GM18870 (cell line): Measurements from ENCODE around the gene QRICH1.
A peak's percentile ranks its signal among the peaks of the same experiment; 100 is the strongest.

Experiments used
- ATAC-seq: cut with Tn5 transposase; IDR thresholded peaks from one replicate; pipeline ENCODE4 v1.9.1; 2021; ENCODE audit warnings: moderate library complexity; ENCODE audit not compliant: unreplicated experiment

The QRICH1 gene, protein sequence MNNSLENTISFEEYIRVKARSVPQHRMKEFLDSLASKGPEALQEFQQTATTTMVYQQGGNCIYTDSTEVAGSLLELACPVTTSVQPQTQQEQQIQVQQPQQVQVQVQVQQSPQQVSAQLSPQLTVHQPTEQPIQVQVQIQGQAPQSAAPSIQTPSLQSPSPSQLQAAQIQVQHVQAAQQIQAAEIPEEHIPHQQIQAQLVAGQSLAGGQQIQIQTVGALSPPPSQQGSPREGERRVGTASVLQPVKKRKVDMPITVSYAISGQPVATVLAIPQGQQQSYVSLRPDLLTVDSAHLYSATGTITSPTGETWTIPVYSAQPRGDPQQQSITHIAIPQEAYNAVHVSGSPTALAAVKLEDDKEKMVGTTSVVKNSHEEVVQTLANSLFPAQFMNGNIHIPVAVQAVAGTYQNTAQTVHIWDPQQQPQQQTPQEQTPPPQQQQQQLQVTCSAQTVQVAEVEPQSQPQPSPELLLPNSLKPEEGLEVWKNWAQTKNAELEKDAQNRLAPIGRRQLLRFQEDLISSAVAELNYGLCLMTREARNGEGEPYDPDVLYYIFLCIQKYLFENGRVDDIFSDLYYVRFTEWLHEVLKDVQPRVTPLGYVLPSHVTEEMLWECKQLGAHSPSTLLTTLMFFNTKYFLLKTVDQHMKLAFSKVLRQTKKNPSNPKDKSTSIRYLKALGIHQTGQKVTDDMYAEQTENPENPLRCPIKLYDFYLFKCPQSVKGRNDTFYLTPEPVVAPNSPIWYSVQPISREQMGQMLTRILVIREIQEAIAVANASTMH

GRCh38 chr3:49093853-49094767 lies at the start of gene QRICH1:
QRICH1 (minus strand) TSS chr3:49094071; CDS start chr3:49077017, 17,054 bp downstream.
- ATAC-seq, result peak; percentile 85

DNA sequence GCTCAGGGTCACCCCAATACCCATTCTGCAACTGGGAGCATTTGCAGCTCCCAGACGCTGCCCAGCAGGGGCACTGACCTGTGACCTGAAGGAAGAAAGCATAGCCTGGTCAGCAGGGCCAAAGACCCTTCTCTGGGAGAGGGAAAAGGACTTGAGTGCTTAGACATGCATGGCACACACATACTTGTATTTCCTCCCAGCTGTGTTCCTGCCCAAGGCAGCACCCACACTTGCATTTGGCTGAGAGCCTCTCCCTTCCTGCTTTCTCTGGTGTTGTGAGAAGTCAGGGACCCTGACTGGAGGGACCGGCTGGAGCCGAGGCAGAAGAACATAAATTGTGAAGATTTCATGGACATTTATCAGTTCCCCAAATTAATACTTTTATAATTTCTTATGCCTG lies 46.2 kb upstream of the QRICH1 start:
- ATAC-seq, result no peak

- no peak for ATAC-seq
Measured at GRCh38 chr3:49135499-49135898, 41.6 kb upstream of the QRICH1 start.

DNA sequence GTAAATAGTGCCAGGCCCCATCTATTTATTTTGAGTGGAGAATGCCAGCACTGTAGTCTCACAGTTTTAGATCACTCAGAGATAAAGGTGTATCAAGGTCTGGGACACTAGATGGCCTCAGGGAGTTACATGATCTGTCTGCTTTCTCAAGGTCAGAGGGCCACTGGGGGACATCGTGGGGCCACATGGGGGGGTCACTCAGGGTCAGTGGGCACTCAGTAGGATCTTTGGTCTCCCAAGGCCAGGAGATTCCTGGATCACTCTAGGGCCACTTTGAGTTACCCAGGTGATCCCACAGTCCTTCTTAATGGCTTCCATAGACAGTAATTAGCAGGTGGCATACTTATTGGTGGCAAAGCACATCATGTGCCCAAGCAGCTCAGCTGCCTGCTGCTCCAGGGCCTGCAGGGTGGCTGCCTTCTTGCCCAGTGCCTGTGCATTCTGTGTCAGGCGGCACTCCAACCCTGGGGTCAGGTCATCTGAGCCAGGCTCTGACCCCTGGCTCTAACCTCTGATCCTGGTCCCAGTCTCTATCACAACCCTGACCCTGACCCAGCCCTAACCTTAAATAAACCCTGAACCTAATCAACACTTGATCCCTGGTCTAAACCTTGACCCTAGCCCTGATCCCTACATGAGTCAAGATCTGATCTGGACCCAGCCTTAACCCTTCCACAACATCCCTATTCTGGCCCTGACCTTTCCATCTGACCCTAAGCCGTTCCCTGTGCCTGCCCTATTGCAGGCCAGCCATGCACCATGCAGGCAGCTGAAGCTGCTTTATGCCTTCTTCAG lies 40.8 kb upstream of the QRICH1 start:
- no peak for ATAC-seq

GRCh38 chr3:49133226-49133951 lies 39.5 kb upstream of the QRICH1 start:
- ATAC-seq, result no peak

DNA sequence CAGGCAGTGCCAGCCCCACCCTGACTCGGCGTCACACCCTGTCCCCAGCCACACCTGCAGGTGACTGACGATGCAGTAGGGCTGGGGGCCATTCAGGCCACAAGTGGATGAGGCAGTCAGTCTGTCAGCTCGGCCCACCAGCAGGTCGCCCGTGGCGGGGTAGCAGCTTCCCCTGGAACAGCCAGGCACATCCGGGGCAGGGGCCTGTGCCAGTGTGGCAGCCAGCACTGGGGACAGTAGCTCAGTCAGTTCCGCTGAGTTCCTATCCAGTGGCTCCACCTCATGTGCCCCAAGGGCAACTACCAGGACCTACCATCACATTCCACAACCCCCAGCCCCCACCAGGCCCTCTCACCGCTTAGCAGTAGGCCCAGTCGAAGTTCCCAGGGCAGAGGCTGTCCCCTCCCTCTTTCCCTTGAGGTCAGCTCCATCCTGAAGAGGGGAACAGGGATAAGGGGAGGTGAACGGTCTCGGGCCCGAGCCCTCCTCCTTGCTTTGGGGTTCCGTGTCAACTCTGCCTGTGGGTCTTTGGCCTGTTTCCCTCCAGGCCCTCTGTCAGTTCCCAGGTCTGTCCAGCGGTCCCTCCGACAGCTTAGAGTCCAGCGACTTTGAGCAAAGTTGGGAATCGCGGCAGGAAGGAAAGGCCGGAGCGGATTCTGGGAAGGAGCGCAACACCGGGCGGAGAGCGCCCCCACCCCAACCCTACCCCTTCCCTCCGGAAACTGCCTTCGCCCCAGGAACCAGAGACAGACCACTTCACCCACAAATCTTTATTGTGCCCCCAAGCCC lies 38.8 kb upstream of the QRICH1 start, which contains the start of gene LAMB2:
TSS of gene LAMB2 (minus strand) at position 614 of the 789 bp plus-strand sequence. CDS start at position 431, 183 bp downstream.
- no peak for ATAC-seq

DNA sequence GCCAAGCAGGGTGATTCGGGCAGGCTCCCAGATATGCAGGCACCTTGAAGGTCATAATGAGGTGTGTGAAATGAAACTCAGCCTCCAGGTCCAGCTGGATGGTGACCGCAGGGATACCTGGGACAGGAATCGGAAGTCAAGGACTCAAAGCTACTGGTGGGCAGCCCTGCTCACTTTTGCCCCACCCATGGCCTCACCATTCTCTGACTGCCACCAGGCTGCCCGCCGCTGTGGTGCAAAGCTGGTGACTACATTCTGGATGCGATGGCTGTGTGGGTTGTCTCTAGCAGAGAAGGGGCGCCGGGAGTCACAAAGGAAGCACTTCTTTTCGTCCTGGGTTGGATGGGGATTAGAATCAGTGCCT lies 38.2 kb upstream of the QRICH1 start:
- no peak for ATAC-seq

DNA sequence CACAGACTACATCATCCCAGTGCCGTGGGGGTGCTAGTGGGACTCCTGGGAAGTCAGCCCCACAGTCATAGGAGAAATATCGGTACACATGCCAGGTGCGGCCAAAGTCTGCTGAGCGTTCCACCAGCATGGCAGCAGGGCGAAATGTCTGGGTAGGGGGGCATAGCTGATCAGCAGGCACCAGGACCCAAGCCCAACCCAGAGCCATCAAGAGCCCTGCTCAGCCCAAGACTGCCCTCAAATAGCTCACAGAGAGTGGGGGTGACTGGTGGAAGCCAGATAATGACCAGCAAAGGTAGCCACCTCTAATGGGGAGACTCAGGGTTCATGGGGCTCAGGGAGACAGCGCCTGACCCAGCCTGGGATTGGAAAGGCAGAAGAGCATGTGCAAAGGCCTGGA lies 37.7 kb upstream of the QRICH1 start:
- no peak for ATAC-seq

GRCh38 chr3:49131040-49131439 lies 37.2 kb upstream of the QRICH1 start:
- ATAC-seq, result no peak

DNA sequence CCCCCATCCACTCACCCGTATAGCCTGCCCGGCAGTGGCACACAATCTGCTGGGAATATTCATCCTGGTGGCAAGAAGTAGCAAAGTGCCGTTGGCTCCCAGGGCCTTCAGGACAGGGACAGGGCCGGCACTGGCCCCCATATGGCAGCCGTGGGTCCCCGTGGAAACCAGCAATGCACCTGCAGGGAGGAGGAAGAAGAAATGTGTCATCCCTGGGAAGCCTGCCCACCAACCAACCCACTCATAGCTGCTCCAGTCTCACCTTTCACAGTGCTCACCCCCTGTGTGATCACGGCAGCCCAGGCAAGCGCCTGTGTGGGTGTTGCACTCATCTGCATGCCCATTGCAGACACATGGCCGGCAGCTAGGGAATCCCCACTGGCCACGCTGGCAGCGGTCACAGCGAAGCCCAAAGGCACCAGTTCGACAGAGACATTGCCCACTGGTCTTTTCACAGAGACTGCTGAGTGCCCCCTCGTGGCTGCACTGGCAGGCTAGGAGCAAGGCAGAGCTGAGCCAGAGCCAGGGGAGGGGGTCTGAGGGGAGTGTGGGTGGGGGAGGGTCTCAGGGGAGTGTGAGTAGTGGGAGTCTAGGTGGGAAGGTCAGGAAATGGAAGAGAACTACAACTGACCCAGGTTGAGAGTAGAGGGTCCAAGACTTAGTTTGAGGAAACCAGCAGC lies 31.3 kb upstream of the QRICH1 start:
- ATAC-seq, result no peak

GRCh38 chr3:49124203-49124602 lies 30.3 kb upstream of the QRICH1 start:
- no peak for ATAC-seq

DNA sequence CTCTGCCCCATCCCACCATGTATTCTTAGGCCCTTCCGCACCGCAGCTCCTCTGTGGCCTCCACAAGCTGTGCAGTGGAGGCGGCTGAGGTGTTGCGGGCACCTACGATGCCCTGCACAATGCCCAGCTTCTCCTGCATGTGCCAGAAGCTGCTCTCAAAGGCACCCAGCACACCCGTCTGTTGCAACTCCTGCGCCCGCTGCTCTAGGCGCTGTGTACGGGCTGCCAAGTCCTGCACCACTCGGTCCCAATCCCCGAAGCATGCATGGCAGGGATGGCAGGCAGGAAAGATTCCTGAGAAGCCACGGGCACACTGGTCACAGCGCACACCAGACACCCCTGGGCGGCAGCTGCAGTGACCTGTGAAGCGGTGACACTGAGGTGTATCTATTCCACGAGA lies 29.8 kb upstream of the QRICH1 start:
- no peak for ATAC-seq

DNA sequence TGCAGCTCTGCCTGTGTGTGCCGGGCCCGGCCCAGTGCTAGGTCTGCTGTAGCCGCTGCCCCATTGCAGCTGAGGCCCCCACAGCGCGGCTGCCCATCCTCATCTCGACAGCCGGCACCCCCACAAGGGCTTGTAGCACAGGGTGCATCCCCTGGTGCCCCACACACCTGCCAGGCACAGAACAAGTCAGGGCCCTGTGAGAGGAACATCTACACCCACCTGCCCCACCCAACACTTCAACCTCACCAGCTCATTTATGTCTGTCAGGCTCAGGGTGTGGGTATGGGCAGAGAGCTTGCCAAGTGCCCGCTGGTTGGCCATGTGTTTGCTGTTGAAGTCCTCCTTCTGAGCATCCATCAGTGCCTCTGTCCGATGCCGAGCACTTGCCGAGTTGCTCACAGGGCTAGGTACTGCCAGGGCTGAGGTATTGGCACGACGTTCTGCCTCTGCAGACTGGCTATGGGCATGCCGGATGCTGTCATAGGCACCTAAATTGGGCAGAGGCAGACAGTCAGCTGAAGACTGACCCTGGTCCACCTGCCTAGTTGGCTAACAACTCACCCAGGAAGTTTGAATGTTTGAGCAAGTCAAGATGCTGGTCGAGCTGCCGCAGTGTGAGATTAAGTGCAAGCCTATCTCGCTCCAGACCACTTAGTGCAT lies 29.1 kb upstream of the QRICH1 start:
- ATAC-seq, result no peak

DNA sequence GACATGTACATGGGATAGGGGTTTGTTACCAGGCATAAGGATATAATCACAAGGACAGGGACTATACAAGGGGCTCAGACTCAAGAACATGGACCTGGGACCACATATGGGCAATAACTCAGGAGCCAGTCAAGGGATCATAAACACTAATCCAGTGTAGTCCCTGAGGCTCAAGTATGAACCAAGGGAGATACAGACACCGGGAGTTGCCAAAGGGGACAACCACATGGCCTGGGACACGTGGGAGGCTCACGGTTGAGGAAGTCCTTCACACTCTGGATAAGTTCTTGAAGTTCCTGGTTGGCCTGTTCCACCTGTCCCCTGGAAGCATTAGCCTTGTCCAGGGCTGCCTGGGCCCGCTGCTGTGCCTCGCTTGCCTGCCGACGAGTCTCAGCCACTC lies 28.6 kb upstream of the QRICH1 start:
- ATAC-seq, result no peak

- no peak for ATAC-seq
Measured at GRCh38 chr3:49122022-49122421, 28.2 kb upstream of the QRICH1 start.

- ATAC-seq, result no peak
Measured at GRCh38 chr3:49121132-49121736, 27.4 kb upstream of the QRICH1 start.

DNA sequence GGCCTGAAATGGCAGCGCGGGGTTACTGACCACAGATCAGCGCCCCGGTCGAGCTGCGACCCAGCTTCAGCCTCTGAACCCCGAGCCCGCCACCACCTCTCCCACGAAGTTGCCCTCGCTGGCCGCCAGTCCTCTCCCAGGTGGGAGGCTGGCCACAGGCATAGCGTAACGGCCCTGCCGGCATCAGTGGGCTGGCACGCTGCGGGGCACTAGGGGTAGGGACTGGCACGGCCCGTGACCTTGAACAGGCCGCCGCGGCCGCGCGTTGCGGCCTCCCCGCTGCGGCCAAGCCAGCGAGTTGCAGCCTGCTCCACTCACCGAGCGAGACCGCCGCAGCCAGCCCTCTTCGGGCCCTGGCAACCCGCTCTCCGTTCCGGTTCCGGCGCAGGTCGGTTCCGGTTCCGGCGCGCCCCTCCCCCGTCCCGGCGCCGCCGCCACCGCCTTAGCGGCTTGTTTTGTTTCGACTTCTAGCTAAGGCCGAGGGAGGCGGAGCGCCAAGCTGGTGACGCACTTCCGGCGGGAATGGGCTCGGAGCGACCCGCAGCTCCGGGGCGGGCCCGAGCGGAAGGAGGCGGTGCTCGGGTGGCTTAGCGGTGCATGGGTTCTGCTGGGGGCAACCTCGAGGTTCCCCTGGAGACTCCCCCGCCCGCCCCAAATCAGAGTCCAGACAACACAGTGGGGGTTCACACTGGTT lies 26.7 kb upstream of the QRICH1 start, which contains the start of gene USP19:
TSS of gene USP19 (minus strand) at position 386 of the 694 bp plus-strand sequence. CDS start 1,678 bp downstream, outside the sequence.
- ATAC-seq, result peak; percentile 53
